H1 (cell line): ENCODE results near the gene SH3BGRL. TPM values are rescaled to one million over a fixed set of nuclear protein-coding genes. Genes with fewer than 3 reads are reported as not detected.

Experiments
- CTCF ChIA-PET: fragments of 300-600 bp; sonication (Branson Sonifier 250); formaldehyde crosslinking; loops from one replicate; lab custom pipeline; 2021; ENCODE audit not compliant: partially characterized antibody; lab: Charles Lee
- POLR2A ChIA-PET: fragments of 300-600 bp; sonication (Branson Sonifier 250); formaldehyde crosslinking; loops from one replicate; lab custom pipeline; 2021; ENCODE audit warnings: inconsistent platforms; ENCODE audit not compliant: partially characterized antibody; lab: Charles Lee
- DNase-seq, 2 experiments: peaks; one replicate each; pipeline versions ENCODE4 v3.0.0 to v3.0.0-alpha.2; 2010 to 2022; ENCODE audit warnings: low spot score in 2 of 2, low read depth in 1 of 2, mixed read lengths in 1 of 2
- FAIRE-seq: peaks from 2 replicates; lab custom pipeline; 2011; peaks lifted over from hg19 to GRCh38; lab: Jason Lieb, UNC
- H2AFZ ChIP-seq: 2 replicates; pipeline ENCODE4 v1.8.1; 2012; ENCODE audit warnings: low read length, inconsistent platforms
- H2AK5ac ChIP-seq: 2 replicates; pipeline ENCODE4 v1.6.1; 2013; ENCODE audit warnings: low read depth, low read length
- H2BK120ac ChIP-seq: replicated peaks from 2 replicates; pipeline ENCODE3; 2013; ENCODE audit warnings: low read depth, low read length, inconsistent platforms
- H2BK12ac ChIP-seq: 2 replicates; pipeline ENCODE4 v1.6.1; 2013; ENCODE audit warnings: low read depth, low read length
- H2BK15ac ChIP-seq: 2 replicates; pipeline ENCODE4 v1.6.1; 2013; ENCODE audit warnings: low read length
- H2BK20ac ChIP-seq: 2 replicates; pipeline ENCODE4 v1.6.1; 2013; ENCODE audit warnings: low read length
- H2BK5ac ChIP-seq: 2 replicates; pipeline ENCODE4 v1.6.1; 2013; ENCODE audit warnings: low read depth, low read length
- H3K14ac ChIP-seq: 2 replicates; pipeline ENCODE4 v1.6.1; 2013; ENCODE audit warnings: inconsistent platforms; ENCODE audit not compliant: insufficient read length
- H3K18ac ChIP-seq: 2 replicates; pipeline ENCODE4 v1.6.1; 2013; ENCODE audit warnings: low read length; ENCODE audit errors: extremely low read depth
- H3K23ac ChIP-seq: 2 replicates; pipeline ENCODE4 v1.6.1; 2013; ENCODE audit warnings: inconsistent platforms; ENCODE audit not compliant: insufficient read length
- H3K23me2 ChIP-seq: 2 replicates; pipeline ENCODE4 v1.6.1; 2013; ENCODE audit warnings: low read depth, low read length
- H3K27ac ChIP-seq: 2 replicates; pipeline ENCODE4 v1.6.1; 2011; ENCODE audit warnings: low read depth, low read length, inconsistent platforms
- H3K27me3 ChIP-seq, 4 experiments: replicated peaks in 1 of 4; 1 replicate in 1 of 4; 2 replicates in 3 of 4; pipeline versions ENCODE4 v1.6.1 to v1.8.1; 2011 to 2013; ENCODE audit warnings: low read length in 3 of 4, mild to moderate bottlenecking in 3 of 4, inconsistent platforms in 2 of 4, mixed read lengths in 2 of 4, moderate library complexity in 1 of 4; ENCODE audit not compliant: control insufficient read depth in 3 of 4, insufficient read depth in 3 of 4; ENCODE audit errors: extremely low read depth in 1 of 4
- H3K36me3 ChIP-seq, 4 experiments: 2 replicates each; pipeline versions ENCODE4 v1.6.1 to v1.8.1; 2011 to 2013; ENCODE audit warnings: mild to moderate bottlenecking in 4 of 4, low read length in 3 of 4, moderate library complexity in 2 of 4, control low read depth in 1 of 4, inconsistent platforms in 1 of 4; ENCODE audit not compliant: insufficient read depth in 4 of 4, control insufficient read depth in 2 of 4
- H3K4ac ChIP-seq: replicated peaks from 2 replicates; pipeline ENCODE3; 2013; ENCODE audit warnings: low read length, low read depth, mixed read lengths, inconsistent platforms; ENCODE audit not compliant: insufficient read length
- H3K4me1 ChIP-seq, 4 experiments: replicated peaks in 1 of 4; 1 replicate in 1 of 4; 2 replicates in 3 of 4; pipeline versions ENCODE4 v1.6.1 to v1.8.1; 2011 to 2013; ENCODE audit warnings: low read length in 3 of 4, inconsistent platforms in 2 of 4, mixed read lengths in 1 of 4; ENCODE audit not compliant: insufficient read depth in 4 of 4, control insufficient read depth in 3 of 4
- H3K4me2 ChIP-seq, 2 experiments: 2 replicates each; pipeline versions ENCODE4 v1.6.1 to v1.8.1; 2011 to 2013; ENCODE audit warnings: low read depth in 2 of 2, low read length in 2 of 2, control low read depth in 1 of 2, inconsistent platforms in 1 of 2, mild to moderate bottlenecking in 1 of 2; ENCODE audit not compliant: insufficient read depth in 1 of 2
- H3K4me3 ChIP-seq, 4 experiments: fragments of 200-600, 300-600 bp in 1 of 4; sonication (generic), shearing (Covaris generic), sonication (Bioruptor Twin) in 1 of 4; 2 replicates each; pipeline versions ENCODE4 v1.5.1 to v1.8.1; 2011 to 2016; ENCODE audit warnings: low read length in 4 of 4, low read depth in 3 of 4, control low read depth in 2 of 4, inconsistent platforms in 2 of 4, mild to moderate bottlenecking in 2 of 4, mixed read lengths in 1 of 4, moderate library complexity in 1 of 4; ENCODE audit not compliant: insufficient read depth in 2 of 4; ENCODE audit errors: extremely low read depth in 1 of 4
- H3K56ac ChIP-seq: replicated peaks from 2 replicates; pipeline ENCODE3; 2013; ENCODE audit warnings: low read depth, mild to moderate bottlenecking, mixed read lengths, low read length, inconsistent platforms; ENCODE audit not compliant: insufficient read length
- H3K79me1 ChIP-seq: 2 replicates; pipeline ENCODE4 v1.6.1; 2013; ENCODE audit warnings: low read depth, low read length, control low read depth
- H3K79me2 ChIP-seq, 2 experiments: 2 replicates each; pipeline versions ENCODE4 v1.6.1 to v1.8.1; 2012 to 2013; ENCODE audit warnings: low read length in 2 of 2, mild to moderate bottlenecking in 2 of 2, inconsistent platforms in 1 of 2; ENCODE audit not compliant: insufficient read depth in 2 of 2, control insufficient read depth in 1 of 2
- H3K9ac ChIP-seq, 4 experiments: replicated peaks in 1 of 4; 1 replicate in 1 of 4; 2 replicates in 3 of 4; pipeline versions ENCODE4 v1.6.1 to v1.8.1; 2011 to 2013; ENCODE audit warnings: low read depth in 3 of 4, low read length in 3 of 4, control low read depth in 2 of 4, mild to moderate bottlenecking in 2 of 4, moderate library complexity in 2 of 4, inconsistent platforms in 1 of 4; ENCODE audit errors: extremely low read depth in 1 of 4
- H3K9me3 ChIP-seq, 2 experiments: 2 replicates each; pipeline versions ENCODE4 v1.6.1 to v1.8.1; 2012 to 2013; ENCODE audit warnings: mild to moderate bottlenecking in 2 of 2, moderate library complexity in 2 of 2, control low read depth in 1 of 2, inconsistent platforms in 1 of 2, low read depth in 1 of 2, low read length in 1 of 2, mixed read lengths in 1 of 2; ENCODE audit not compliant: insufficient read depth in 2 of 2
- H4K20me1 ChIP-seq, 2 experiments: replicated peaks in 1 of 2; 2 replicates each; pipeline versions ENCODE3 to v1.8.1; 2011 to 2013; ENCODE audit warnings: inconsistent platforms in 2 of 2, low read length in 2 of 2, mild to moderate bottlenecking in 1 of 2; ENCODE audit not compliant: insufficient read depth in 2 of 2, control insufficient read depth in 1 of 2
- H4K5ac ChIP-seq: 2 replicates; pipeline ENCODE4 v1.6.1; 2013; ENCODE audit warnings: low read length, low read depth, mixed read lengths, inconsistent platforms; ENCODE audit not compliant: insufficient read length
- H4K8ac ChIP-seq: 2 replicates; pipeline ENCODE4 v1.8.0; 2013; ENCODE audit warnings: mild to moderate bottlenecking, moderate library complexity, low read length, inconsistent platforms; ENCODE audit not compliant: insufficient read depth; ENCODE audit errors: extremely low read depth
- H4K91ac ChIP-seq: replicated peaks from 2 replicates; pipeline ENCODE3; 2013; ENCODE audit warnings: low read length, mixed read lengths, inconsistent platforms; ENCODE audit not compliant: insufficient read length
- KDM5A ChIP-seq: fragments of 200-600 bp; IDR thresholded peaks from 2 replicates; pipeline ENCODE4 v1.7.1; 2012; ENCODE audit warnings: mild to moderate bottlenecking, low read length, inconsistent platforms, mixed read lengths
- SP2 ChIP-seq: IDR thresholded peaks from 2 replicates; pipeline ENCODE4 v1.6.1; 2012; ENCODE audit warnings: mild to moderate bottlenecking, low read length, inconsistent platforms
- SRF ChIP-seq: IDR thresholded peaks from 2 replicates; pipeline ENCODE4 v1.6.1; 2011; ENCODE audit warnings: mild to moderate bottlenecking, low read depth, low read length, moderate library complexity
- TCF12 ChIP-seq: IDR thresholded peaks from 2 replicates; pipeline ENCODE4 v1.6.1; 2011; ENCODE audit warnings: low read depth, mild to moderate bottlenecking, low read length
- WGBS, 2 experiments: shearing (Covaris generic) in 1 of 2; methylation state at CpG; one replicate each; pipeline versions ENCODE4 v1.1.6 to v1.1.7; 2013 to 2015; ENCODE audit warnings: low lambda C conversion rate in 2 of 2, mixed read lengths in 2 of 2, inconsistent platforms in 1 of 2, low coverage in 1 of 2, missing lambda C conversion rate in 1 of 2; ENCODE audit not compliant: insufficient replicate concordance in 2 of 2, insufficient coverage in 1 of 2, insufficient read length in 1 of 2; ENCODE audit errors: extremely low coverage in 1 of 2, missing lambda C conversion rate in 1 of 2; 5-methylcytosine and 5-hydroxymethylcytosine counted together
- polyA plus RNA-seq, 7 experiments: library from polyadenylated mRNA; depleted of rRNA in 3 of 7; stranded (reverse) in 5 of 7; unstranded in 2 of 7; fragments of >200 nt in 5 of 7; fragments of 200-250 nt in 2 of 7; gene quantifications; 1 replicate in 5 of 7; 2 replicates in 1 of 7; 4 replicates in 1 of 7; pipeline versions ENCODE4 v1.2.1 to v1.2.3, GENCODE V29; 2011 to 2013; ENCODE audit warnings: missing spikeins in 2 of 7, mixed read lengths in 2 of 7
- total RNA-seq: library from RNA; stranded (reverse); fragmentation: NEBNext Ultra II Directional; extraction: Animal tissue kit (Norgen Biotek cat#: 25700); gene quantifications from 2 replicates; pipeline ENCODE4 v1.2.1, GENCODE V29; 2021

The SH3BGRL gene
- total and polyA plus RNA-seq, 2 of the 8 experiments (the other 6 are each of a cell fraction or from before 2014, with no cell fraction given) = 36.3 to 49.6 TPM

GRCh38 chrX:81240701-81241331 lies 38.9 kb downstream of the SH3BGRL start:
- H2BK20ac ChIP-seq = no peak overlapping the region
- H2BK15ac ChIP-seq = no peak overlapping the region
- no peak overlapping the region for H2AFZ ChIP-seq
- H2BK120ac ChIP-seq = no peak overlapping the region
- TF ChIP-seq KDM5A (no peak), SP2 (no peak), TCF12 (no peak), SRF (no peak)
- H4K91ac ChIP-seq = no peak overlapping the region
- H4K5ac ChIP-seq = no peak overlapping the region
- H3K23me2 ChIP-seq = no peaks in the 10 kb centered on the region
- no peak overlapping the region for H2BK5ac ChIP-seq
- H3K27ac ChIP-seq = no peak overlapping the region
- no peaks in the 10 kb centered on the region for H3K27me3 ChIP-seq
- no peak overlapping the region for H3K23ac ChIP-seq
- WGBS, 2 experiments = 100% methylated on average over 2 of the region's 4 CpGs; no CpG with 5 or more reads in 1 of the 2 experiments
- no peak overlapping the region for H3K4me2 ChIP-seq
- no peak overlapping the region for H4K8ac ChIP-seq
- no peak overlapping the region for H3K4ac ChIP-seq
- no peaks in the 10 kb centered on the region for H4K20me1 ChIP-seq
- no peak overlapping the region for H2AK5ac ChIP-seq
- no peak overlapping the region for H3K9ac ChIP-seq
- no peaks in the 10 kb centered on the region for H3K4me1 ChIP-seq
- H3K79me2 ChIP-seq = no peaks in the 10 kb centered on the region; a peak in 1 of 4 replicates
- no peak for FAIRE-seq
- H3K9me3 ChIP-seq = no peaks in the 10 kb centered on the region
- H3K36me3 ChIP-seq = no peaks in the 10 kb centered on the region
- no peak overlapping the region for H2BK12ac ChIP-seq
- ChIA-PET POLR2A (no interaction called here), CTCF (interaction anchor here (0.5 to 0.6 kb wide), 2 partner anchors 24 to 463 kb away, joined by 4 read pairs; no protein-coding TSS in a partner anchor)
- H3K14ac ChIP-seq = no peak overlapping the region
- no peaks in the 10 kb centered on the region for H3K79me1 ChIP-seq
- no peak overlapping the region for H3K4me3 ChIP-seq
- DNase-seq = no peak
- no peak overlapping the region for H3K56ac ChIP-seq
- H3K18ac ChIP-seq = no peak overlapping the region
